Omental fat pad (tissue), 4 donors: ENCODE data around the gene JMJD7. TPM values are rescaled to one million over a fixed set of nuclear protein-coding genes. Genes with fewer than 3 reads are reported as not detected.

Experiments used
- ATAC-seq: fragments of 150-250 bp; one replicate; pipeline ENCODE4 v1.9.1; 2016; ENCODE audit warnings: mild to moderate bottlenecking, moderate library complexity; ENCODE audit not compliant: low FRiP score
- DNase-seq: peaks from one replicate; pipeline ENCODE4 v3.0.0-alpha.2; 2019; ENCODE audit warnings: low spot score
- CTCF ChIP-seq, 3 donors: fragments of 450-650 bp; IDR thresholded peaks; one replicate each; pipeline ENCODE4 v1.5.1; 2016 to 2017; ENCODE audit warnings: antibody characterized with exemption in 3 of 3, mild to moderate bottlenecking in 3 of 3, moderate library complexity in 2 of 3
- total RNA-seq, 4 donors: library from RNA; depleted of rRNA; stranded (reverse); fragments of >200 nt; gene quantifications; one replicate each; pipeline ENCODE4 v1.1.0, GENCODE V29; 2016

JMJD7 gene
- total RNA-seq, 4 donors from 2014 or later = 3.8 to 11.5 (median 8.5) TPM

GRCh38 chr15:41801185-41801584, 26.7 kb upstream of the JMJD7 start:
- no peak for TF ChIP-seq CTCF (IDR thresholded peaks at IDR 0.05)
- DNase-seq = no peak

GRCh38 chr15:41801850-41802455, 25.9 kb upstream of the JMJD7 start:
- no peak for DNase-seq
- TF ChIP-seq CTCF (IDR thresholded peaks at IDR 0.05) = no peak
- no peak for ATAC-seq

More at GRCh38 chr15:41801185-41801584, 26.7 kb upstream of the JMJD7 start:
- ATAC-seq = no peak

GRCh38 chr15:41804361-41804760, 23.5 kb upstream of the JMJD7 start:
- peak; percentile 36 for ATAC-seq
- no peak for DNase-seq
- no peak for TF ChIP-seq CTCF (IDR thresholded peaks at IDR 0.05)

- DNase-seq (no peak), ATAC-seq (no peak)
- TF ChIP-seq CTCF (IDR thresholded peaks at IDR 0.05) = no peak
Observed at GRCh38 chr15:41804916-41805666, 22.8 kb upstream of the JMJD7 start.

GRCh38 chr15:41805711-41806110, 22.2 kb upstream of the JMJD7 start:
- no peak for DNase-seq
- no peak for TF ChIP-seq CTCF (IDR thresholded peaks at IDR 0.05)
- no peak for ATAC-seq

- no peak for DNase-seq
- peak; percentile 63 for ATAC-seq
- no peak for TF ChIP-seq CTCF (IDR thresholded peaks at IDR 0.05)
Observed at GRCh38 chr15:41806291-41807181, 21.4 kb upstream of the JMJD7 start.
